ENCODE measurements around the gene ADGRL2.

The ADGRL2 gene

DNA sequence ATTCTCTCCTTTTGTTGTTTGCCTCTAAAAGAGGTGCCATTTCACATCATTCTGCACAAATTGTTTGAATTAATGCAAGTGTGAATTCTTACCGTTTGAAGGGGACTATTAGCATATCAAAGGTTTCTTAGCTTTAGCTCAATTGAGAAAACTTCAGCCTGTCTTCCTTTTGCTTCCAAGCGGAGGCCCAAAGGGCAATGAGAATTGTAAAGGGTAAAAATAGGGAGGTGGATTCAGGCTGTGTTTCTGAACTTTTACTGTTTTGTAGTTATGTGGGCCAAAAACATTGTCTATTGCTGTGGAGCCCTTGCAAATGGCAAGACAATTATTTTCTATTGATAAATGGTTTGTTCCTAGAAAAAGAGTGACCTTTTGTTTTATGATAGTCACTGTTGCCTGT is 3.6 kb downstream of the ADGRL2 start:
- Histone ChIP-seq H3K27ac (ENCODE audit: extremely low read depth, low read depth, low read length) (peak overlapping the region; percentile 95; the same call in 1 of the 2 replicates), H3K4me1 (ENCODE audit: control insufficient read depth, insufficient read depth, low read length) (peaks cover 22% of the 10 kb centered on the region), H3K9me3 (ENCODE audit: control insufficient read depth, insufficient read depth, low read depth, low read length) (no peaks in the 10 kb centered on the region), H3K36me3 (ENCODE audit: control insufficient read depth in 2 of 2, insufficient read depth in 1 of 2, low read length in 2 of 2) (no peaks in the 10 kb centered on the region), H3K4me3 (ENCODE audit: low read depth, low read length) (peak overlapping the region; percentile 99)
- ChIA-PET CTCF (no interaction called here), POLR2A (no interaction called here)
- TF ChIP-seq ZNF473 (tag by site-specific recombination; IDR thresholded peaks at IDR 0.05) = no peak
- TF ChIP-seq, protein P1, sequence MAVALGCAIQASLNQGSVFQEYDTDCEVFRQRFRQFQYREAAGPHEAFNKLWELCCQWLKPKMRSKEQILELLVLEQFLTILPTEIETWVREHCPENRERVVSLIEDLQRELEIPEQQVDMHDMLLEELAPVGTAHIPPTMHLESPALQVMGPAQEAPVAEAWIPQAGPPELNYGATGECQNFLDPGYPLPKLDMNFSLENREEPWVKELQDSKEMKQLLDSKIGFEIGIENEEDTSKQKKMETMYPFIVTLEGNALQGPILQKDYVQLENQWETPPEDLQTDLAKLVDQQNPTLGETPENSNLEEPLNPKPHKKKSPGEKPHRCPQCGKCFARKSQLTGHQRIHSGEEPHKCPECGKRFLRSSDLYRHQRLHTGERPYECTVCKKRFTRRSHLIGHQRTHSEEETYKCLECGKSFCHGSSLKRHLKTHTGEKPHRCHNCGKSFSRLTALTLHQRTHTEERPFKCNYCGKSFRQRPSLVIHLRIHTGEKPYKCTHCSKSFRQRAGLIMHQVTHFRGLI (tag by site-specific recombination; IDR thresholded peaks at IDR 0.05) = no peak
- no peak for TF ChIP-seq ZNF48 (tag by site-specific recombination; IDR thresholded peaks at IDR 0.05)
- no peak for TF ChIP-seq FEZF1 (tag by site-specific recombination; IDR thresholded peaks at IDR 0.05)
- TF ChIP-seq, protein P2, sequence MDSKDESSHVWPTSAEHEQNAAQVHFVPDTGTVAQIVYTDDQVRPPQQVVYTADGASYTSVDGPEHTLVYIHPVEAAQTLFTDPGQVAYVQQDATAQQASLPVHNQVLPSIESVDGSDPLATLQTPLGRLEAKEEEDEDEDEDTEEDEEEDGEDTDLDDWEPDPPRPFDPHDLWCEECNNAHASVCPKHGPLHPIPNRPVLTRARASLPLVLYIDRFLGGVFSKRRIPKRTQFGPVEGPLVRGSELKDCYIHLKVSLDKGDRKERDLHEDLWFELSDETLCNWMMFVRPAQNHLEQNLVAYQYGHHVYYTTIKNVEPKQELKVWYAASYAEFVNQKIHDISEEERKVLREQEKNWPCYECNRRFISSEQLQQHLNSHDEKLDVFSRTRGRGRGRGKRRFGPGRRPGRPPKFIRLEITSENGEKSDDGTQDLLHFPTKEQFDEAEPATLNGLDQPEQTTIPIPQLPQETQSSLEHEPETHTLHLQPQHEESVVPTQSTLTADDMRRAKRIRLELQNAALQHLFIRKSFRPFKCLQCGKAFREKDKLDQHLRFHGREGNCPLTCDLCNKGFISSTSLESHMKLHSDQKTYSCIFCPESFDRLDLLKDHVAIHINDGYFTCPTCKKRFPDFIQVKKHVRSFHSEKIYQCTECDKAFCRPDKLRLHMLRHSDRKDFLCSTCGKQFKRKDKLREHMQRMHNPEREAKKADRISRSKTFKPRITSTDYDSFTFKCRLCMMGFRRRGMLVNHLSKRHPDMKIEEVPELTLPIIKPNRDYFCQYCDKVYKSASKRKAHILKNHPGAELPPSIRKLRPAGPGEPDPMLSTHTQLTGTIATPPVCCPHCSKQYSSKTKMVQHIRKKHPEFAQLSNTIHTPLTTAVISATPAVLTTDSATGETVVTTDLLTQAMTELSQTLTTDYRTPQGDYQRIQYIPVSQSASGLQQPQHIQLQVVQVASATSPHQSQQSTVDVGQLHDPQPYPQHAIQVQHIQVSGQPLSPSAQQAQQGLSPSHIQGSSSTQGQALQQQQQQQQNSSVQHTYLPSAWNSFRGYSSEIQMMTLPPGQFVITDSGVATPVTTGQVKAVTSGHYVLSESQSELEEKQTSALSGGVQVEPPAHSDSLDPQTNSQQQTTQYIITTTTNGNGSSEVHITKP (tag by site-specific recombination; IDR thresholded peaks at IDR 0.05) = peak; percentile 81
- no peak; the same call in 1 of the 2 replicates for TF ChIP-seq ZNF366 (tag by site-specific recombination; conservative IDR thresholded peaks at IDR 0.05)
- no peak for TF ChIP-seq ZBTB21 (tag by site-specific recombination; IDR thresholded peaks at IDR 0.05)
- TF ChIP-seq, protein P3, sequence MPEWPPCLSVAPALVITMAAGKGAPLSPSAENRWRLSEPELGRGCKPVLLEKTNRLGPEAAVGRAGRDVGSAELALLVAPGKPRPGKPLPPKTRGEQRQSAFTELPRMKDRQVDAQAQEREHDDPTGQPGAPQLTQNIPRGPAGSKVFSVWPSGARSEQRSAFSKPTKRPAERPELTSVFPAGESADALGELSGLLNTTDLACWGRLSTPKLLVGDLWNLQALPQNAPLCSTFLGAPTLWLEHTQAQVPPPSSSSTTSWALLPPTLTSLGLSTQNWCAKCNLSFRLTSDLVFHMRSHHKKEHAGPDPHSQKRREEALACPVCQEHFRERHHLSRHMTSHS (tag by site-specific recombination; IDR thresholded peaks at IDR 0.05) = no peak
- TF ChIP-seq PRDM1 (tag by site-specific recombination; IDR thresholded peaks at IDR 0.05) = peak; percentile 56; the same call in 1 of the 2 replicates

DNA sequence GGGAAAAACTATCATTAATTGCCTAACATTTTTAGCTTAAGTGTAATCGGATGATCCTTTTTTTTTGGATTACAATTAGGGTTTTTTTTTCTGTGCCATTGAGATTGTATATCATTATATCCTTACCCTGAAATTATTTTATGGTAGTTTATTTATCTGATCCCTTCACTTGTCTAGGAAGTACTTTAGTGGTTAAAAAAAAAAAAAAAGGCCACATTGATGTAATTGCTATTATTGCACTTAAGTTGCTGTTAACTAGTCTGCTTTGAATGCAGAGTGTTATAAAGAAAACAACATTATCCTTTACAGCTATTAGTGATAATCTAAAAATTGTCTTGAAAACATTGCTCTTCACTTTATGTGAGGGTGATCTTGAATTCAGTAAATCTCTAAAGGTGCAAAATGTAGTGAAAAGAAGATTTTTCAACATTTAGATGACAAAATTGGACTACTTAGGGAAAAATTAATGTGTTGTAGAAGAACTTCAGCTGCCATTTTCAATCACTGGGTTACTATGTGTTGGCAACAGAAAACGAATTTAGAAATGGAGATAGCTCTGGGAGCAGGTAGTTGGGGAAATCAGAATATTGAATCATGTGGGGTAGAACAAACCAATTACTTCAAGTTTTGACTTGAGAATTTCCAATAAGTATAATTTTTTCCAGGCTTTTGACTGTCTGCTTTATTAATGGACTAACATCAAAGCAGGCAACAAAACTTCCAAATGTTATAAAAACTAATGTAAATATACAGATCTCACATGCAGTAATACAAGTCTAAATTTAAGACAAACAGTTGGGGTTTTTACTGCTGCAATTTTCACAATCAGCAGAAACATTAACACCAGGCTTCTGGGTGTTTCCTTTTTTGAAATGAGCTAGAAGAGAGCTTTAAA is 5.0 kb downstream of the ADGRL2 start:
- no peaks in the 10 kb centered on the region for H3K36me3 ChIP-seq (ENCODE audit: control insufficient read depth in 2 of 2, insufficient read depth in 1 of 2, low read length in 2 of 2)
- POLR2A ChIA-PET = interaction anchor here (0.7 kb wide), 1 partner anchor 283 kb away, joined by 4 read pairs; no protein-coding TSS in a partner anchor
- H3K4me3 ChIP-seq (ENCODE audit: low read depth, low read length) = no peak overlapping the region
- no peaks in the 10 kb centered on the region for H3K9me3 ChIP-seq (ENCODE audit: control insufficient read depth, insufficient read depth, low read depth, low read length)
- peaks cover 31% of the 10 kb centered on the region for H3K4me1 ChIP-seq (ENCODE audit: control insufficient read depth, insufficient read depth, low read length)
- CTCF ChIA-PET = interaction anchor here (0.6 to 0.7 kb wide), 2 partner anchors 70 to 1045 kb away, joined by 3 to 4 read pairs; no protein-coding TSS in a partner anchor
- peak overlapping the region; percentile 35; the same call in 1 of the 2 replicates for H3K27ac ChIP-seq (ENCODE audit: extremely low read depth, low read depth, low read length)
- TF ChIP-seq ZNF302 (tag by site-specific recombination; IDR thresholded peaks at IDR 0.05; ENCODE audit: low read depth) (no peak), ZNF585B (tag by site-specific recombination; IDR thresholded peaks at IDR 0.05) (no peak), ZNF174 (tag by site-specific recombination; IDR thresholded peaks at IDR 0.05) (no peak), KLF10 (tag by site-specific recombination; IDR thresholded peaks at IDR 0.05) (0 out of 2 replicates have a peak, but pooled peaks have one; percentile 30), ZNF221 (tag by site-specific recombination; IDR thresholded peaks at IDR 0.05; ENCODE audit: borderline replicate concordance) (no peak), ZNF433 (tag by site-specific recombination; IDR thresholded peaks at IDR 0.05; ENCODE audit: low read depth) (no peak), ZBTB1 (tag by site-specific recombination; IDR thresholded peaks at IDR 0.05) (no peak), ZNF623 (tag by site-specific recombination; IDR thresholded peaks at IDR 0.05) (no peak), ZNF560 (tag by site-specific recombination; IDR thresholded peaks at IDR 0.05; ENCODE audit: borderline replicate concordance) (no peak)
- TF ChIP-seq, protein P4, sequence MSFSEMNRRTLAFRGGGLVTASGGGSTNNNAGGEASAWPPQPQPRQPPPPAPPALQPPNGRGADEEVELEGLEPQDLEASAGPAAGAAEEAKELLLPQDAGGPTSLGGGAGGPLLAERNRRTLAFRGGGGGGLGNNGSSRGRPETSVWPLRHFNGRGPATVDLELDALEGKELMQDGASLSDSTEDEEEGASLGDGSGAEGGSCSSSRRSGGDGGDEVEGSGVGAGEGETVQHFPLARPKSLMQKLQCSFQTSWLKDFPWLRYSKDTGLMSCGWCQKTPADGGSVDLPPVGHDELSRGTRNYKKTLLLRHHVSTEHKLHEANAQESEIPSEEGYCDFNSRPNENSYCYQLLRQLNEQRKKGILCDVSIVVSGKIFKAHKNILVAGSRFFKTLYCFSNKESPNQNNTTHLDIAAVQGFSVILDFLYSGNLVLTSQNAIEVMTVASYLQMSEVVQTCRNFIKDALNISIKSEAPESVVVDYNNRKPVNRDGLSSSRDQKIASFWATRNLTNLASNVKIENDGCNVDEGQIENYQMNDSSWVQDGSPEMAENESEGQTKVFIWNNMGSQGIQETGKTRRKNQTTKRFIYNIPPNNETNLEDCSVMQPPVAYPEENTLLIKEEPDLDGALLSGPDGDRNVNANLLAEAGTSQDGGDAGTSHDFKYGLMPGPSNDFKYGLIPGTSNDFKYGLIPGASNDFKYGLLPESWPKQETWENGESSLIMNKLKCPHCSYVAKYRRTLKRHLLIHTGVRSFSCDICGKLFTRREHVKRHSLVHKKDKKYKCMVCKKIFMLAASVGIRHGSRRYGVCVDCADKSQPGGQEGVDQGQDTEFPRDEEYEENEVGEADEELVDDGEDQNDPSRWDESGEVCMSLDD (tag by site-specific recombination; IDR thresholded peaks at IDR 0.05) = no peak
- TF ChIP-seq, protein P5, sequence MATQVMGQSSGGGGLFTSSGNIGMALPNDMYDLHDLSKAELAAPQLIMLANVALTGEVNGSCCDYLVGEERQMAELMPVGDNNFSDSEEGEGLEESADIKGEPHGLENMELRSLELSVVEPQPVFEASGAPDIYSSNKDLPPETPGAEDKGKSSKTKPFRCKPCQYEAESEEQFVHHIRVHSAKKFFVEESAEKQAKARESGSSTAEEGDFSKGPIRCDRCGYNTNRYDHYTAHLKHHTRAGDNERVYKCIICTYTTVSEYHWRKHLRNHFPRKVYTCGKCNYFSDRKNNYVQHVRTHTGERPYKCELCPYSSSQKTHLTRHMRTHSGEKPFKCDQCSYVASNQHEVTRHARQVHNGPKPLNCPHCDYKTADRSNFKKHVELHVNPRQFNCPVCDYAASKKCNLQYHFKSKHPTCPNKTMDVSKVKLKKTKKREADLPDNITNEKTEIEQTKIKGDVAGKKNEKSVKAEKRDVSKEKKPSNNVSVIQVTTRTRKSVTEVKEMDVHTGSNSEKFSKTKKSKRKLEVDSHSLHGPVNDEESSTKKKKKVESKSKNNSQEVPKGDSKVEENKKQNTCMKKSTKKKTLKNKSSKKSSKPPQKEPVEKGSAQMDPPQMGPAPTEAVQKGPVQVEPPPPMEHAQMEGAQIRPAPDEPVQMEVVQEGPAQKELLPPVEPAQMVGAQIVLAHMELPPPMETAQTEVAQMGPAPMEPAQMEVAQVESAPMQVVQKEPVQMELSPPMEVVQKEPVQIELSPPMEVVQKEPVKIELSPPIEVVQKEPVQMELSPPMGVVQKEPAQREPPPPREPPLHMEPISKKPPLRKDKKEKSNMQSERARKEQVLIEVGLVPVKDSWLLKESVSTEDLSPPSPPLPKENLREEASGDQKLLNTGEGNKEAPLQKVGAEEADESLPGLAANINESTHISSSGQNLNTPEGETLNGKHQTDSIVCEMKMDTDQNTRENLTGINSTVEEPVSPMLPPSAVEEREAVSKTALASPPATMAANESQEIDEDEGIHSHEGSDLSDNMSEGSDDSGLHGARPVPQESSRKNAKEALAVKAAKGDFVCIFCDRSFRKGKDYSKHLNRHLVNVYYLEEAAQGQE (tag by site-specific recombination; IDR thresholded peaks at IDR 0.05) = no peak
